Loucy (cell line): ENCODE results near the gene CCDC85B.

Experiments used
- H2AFZ ChIP-seq: fragments of 200-600 bp; sonication (generic); 2 replicates; pipeline ENCODE4 v1.6.0; 2016; ENCODE audit warnings: antibody characterized with exemption, mild to moderate bottlenecking, low read length, moderate library complexity
- H3F3A ChIP-seq: fragments of 200-600 bp; 2 replicates; pipeline ENCODE4 v1.6.0; 2016; ENCODE audit warnings: antibody characterized with exemption, low read depth, mild to moderate bottlenecking
- H3K27me3 ChIP-seq: fragments of 200-600 bp; sonication (generic); 2 replicates; pipeline ENCODE4 v1.6.1; 2014; ENCODE audit warnings: low read length, mild to moderate bottlenecking; ENCODE audit not compliant: insufficient read depth, poor library complexity, severe bottlenecking
- H3K36me3 ChIP-seq: fragments of 200-600 bp; sonication (generic); 2 replicates; pipeline ENCODE4 v1.6.1; 2016; ENCODE audit warnings: low read length; ENCODE audit not compliant: insufficient read depth
- H3K4me1 ChIP-seq: fragments of 200-600 bp; sonication (generic); 2 replicates; pipeline ENCODE4 v1.5.1; 2014; ENCODE audit warnings: low read length, mild to moderate bottlenecking; ENCODE audit not compliant: insufficient read depth, poor library complexity, severe bottlenecking
- H3K4me2 ChIP-seq: fragments of 200-600 bp; sonication (generic); 2 replicates; pipeline ENCODE4 v1.6.0; 2014; ENCODE audit warnings: antibody characterized with exemption, low read length, low read depth, mild to moderate bottlenecking; ENCODE audit not compliant: poor library complexity, severe bottlenecking
- H3K4me3 ChIP-seq: fragments of 200-600 bp; sonication (generic); 2 replicates; pipeline ENCODE4 v1.5.1; 2014; ENCODE audit warnings: low read length, mild to moderate bottlenecking, mixed read lengths; ENCODE audit not compliant: poor library complexity, severe bottlenecking
- H3K79me2 ChIP-seq: fragments of 200-600 bp; sonication (generic); 2 replicates; pipeline ENCODE4 v1.6.1; 2014; ENCODE audit warnings: low read length; ENCODE audit not compliant: insufficient read depth
- H3K9ac ChIP-seq: fragments of 200-600 bp; sonication (generic); 2 replicates; pipeline ENCODE4 v1.6.0; 2014; ENCODE audit warnings: mild to moderate bottlenecking, low read depth, low read length, moderate library complexity; ENCODE audit not compliant: poor library complexity, severe bottlenecking
- H3K9me2 ChIP-seq: fragments of 200-600 bp; sonication (generic); replicated peaks from 2 replicates; pipeline ENCODE4 v1.6.1; 2016; ENCODE audit warnings: low read depth, low read length, mixed read lengths
- H3K9me3 ChIP-seq: fragments of 200-600 bp; sonication (generic); 2 replicates; pipeline ENCODE4 v1.6.1; 2014; ENCODE audit warnings: mild to moderate bottlenecking, antibody characterized with exemption, low read length, low read depth; ENCODE audit not compliant: insufficient read depth
- H4K20me1 ChIP-seq: fragments of 200-600 bp; sonication (generic); 2 replicates; pipeline ENCODE4 v1.6.0; 2014; ENCODE audit warnings: antibody characterized with exemption, low read length, mild to moderate bottlenecking; ENCODE audit not compliant: insufficient read depth, poor library complexity, severe bottlenecking
- EZH2phosphoT487 ChIP-seq: fragments of 200-600 bp; IDR thresholded peaks from 2 replicates; pipeline ENCODE4 v1.6.1; 2018; ENCODE audit warnings: antibody characterized with exemption, mild to moderate bottlenecking, moderate library complexity, borderline replicate concordance
- TF ChIP-seq, protein P1 (sequence below): fragments of 200-600 bp; sonication (generic); conservative IDR thresholded peaks from 2 replicates; pipeline ENCODE4 v1.5.1; 2014; ENCODE audit warnings: mild to moderate bottlenecking, antibody characterized with exemption, low read length

Gene CCDC85B

DNA sequence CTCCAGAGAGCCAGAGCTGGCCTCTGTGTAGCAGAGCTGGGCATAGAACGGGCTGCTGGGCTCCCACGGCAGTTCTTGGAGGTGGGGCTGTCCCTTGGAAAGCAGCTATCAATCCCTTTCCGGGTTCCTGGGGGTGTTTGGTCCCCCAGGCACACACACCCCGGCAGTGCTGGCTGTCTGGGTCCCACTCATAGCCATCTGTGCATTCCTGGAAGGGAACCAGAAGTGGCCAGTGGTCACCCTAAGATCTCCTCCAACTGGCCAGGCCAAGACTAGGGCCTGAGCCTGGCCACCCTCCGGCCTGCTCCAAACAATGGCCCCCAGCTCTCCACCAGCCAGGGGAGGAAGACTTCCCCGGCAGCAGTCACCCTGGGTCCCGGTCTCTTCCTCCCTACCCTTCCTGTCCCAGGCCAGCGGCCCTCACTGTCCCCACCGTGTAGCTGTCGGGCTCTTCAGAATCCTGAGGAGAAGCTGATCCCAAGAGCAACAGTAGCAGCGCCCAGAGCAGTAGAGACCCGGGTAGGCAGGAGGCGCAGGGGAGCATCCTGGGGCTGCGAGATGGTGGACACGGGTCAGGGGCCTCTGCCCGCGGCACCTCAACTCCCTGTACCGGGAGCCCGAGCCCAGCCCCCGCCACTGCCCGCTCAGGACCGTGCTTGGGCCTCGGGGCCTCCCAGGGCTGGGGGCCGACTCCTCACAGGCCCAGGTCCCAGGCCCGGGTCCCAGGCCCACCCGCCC lies 18.5 kb upstream of the CCDC85B start:
- no peaks in the 10 kb centered on the region for H3K27me3 ChIP-seq
- H3K4me3 ChIP-seq, result no peak overlapping the region
- no peaks in the 10 kb centered on the region for H3K9me3 ChIP-seq
- TF ChIP-seq EZH2phosphoT487, result no peak
- TF ChIP-seq, protein P1, sequence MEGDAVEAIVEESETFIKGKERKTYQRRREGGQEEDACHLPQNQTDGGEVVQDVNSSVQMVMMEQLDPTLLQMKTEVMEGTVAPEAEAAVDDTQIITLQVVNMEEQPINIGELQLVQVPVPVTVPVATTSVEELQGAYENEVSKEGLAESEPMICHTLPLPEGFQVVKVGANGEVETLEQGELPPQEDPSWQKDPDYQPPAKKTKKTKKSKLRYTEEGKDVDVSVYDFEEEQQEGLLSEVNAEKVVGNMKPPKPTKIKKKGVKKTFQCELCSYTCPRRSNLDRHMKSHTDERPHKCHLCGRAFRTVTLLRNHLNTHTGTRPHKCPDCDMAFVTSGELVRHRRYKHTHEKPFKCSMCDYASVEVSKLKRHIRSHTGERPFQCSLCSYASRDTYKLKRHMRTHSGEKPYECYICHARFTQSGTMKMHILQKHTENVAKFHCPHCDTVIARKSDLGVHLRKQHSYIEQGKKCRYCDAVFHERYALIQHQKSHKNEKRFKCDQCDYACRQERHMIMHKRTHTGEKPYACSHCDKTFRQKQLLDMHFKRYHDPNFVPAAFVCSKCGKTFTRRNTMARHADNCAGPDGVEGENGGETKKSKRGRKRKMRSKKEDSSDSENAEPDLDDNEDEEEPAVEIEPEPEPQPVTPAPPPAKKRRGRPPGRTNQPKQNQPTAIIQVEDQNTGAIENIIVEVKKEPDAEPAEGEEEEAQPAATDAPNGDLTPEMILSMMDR, result no peak
- H4K20me1 ChIP-seq, result peaks cover 4% of the 10 kb centered on the region
- no peaks in the 10 kb centered on the region; the same call in 1 of the 2 replicates for H3K36me3 ChIP-seq
- H3K79me2 ChIP-seq, result no peaks in the 10 kb centered on the region
- H3F3A ChIP-seq, result no peaks in the 10 kb centered on the region
- peaks cover 34% of the 10 kb centered on the region for H3K4me1 ChIP-seq
- H3K4me2 ChIP-seq, result no peak overlapping the region
- no peak overlapping the region for H2AFZ ChIP-seq
- no peaks in the 10 kb centered on the region for H3K9me2 ChIP-seq
- no peak overlapping the region for H3K9ac ChIP-seq

DNA sequence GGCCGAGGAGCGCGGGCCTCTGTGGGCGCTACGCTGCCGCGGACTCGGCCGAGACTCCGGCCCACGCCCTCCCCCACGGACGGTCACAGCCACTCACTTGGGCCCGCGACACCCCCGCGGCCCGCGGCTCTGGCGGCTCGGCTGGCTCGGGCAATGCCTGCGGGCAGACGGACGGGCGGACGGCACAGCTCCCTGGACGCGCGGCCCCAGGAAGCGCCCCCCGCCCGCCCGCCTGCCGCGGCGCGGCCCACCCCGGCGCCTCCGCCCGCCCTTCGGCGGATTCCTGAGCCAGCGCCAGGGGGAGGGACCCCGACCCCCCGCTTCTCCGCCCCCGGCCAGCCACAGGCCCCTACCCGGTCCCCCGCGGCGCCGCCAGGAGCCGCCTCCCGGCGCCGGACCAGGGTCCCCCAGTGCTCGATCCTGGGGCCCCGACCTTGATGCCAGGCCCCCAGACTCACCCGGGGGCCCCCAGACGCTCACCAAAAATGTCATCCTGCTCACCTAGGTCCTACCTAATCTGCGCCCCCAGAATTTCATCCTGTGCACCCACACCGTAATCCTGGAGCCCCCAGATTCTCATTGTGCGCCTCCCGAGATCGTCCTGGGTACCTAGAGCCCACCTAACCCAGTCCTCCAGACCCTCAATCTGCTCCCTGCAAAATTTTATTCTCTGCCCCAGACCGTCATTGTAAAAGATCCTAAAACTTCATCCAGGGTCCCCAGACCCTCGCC lies 17.7 kb upstream of the CCDC85B start, which contains the start of gene EFEMP2:
Gene EFEMP2 (minus strand): TSS at position 215 of the 732 bp plus-strand sequence. CDS start 446 bp downstream, outside the sequence.
- TF ChIP-seq, protein P1, result no peak
- TF ChIP-seq EZH2phosphoT487, result no peak
- Histone ChIP-seq H3K79me2 (no peaks in the 10 kb centered on the region), H3K36me3 (no peaks in the 10 kb centered on the region), H3K4me3 (peak within 1 kb of the TSS; percentile 75), H4K20me1 (no peaks in the 10 kb centered on the region), H2AFZ (peak within 1 kb of the TSS; percentile 93), H3K4me2 (peak within 1 kb of the TSS; percentile 85), H3K27me3 (no peaks in the 10 kb centered on the region), H3K9me3 (no peaks in the 10 kb centered on the region), H3K9me2 (no peaks in the 10 kb centered on the region), H3K4me1 (peaks cover 34% of the 10 kb centered on the region), H3F3A (no peaks in the 10 kb centered on the region), H3K9ac (peak within 1 kb of the TSS; percentile 73)

DNA sequence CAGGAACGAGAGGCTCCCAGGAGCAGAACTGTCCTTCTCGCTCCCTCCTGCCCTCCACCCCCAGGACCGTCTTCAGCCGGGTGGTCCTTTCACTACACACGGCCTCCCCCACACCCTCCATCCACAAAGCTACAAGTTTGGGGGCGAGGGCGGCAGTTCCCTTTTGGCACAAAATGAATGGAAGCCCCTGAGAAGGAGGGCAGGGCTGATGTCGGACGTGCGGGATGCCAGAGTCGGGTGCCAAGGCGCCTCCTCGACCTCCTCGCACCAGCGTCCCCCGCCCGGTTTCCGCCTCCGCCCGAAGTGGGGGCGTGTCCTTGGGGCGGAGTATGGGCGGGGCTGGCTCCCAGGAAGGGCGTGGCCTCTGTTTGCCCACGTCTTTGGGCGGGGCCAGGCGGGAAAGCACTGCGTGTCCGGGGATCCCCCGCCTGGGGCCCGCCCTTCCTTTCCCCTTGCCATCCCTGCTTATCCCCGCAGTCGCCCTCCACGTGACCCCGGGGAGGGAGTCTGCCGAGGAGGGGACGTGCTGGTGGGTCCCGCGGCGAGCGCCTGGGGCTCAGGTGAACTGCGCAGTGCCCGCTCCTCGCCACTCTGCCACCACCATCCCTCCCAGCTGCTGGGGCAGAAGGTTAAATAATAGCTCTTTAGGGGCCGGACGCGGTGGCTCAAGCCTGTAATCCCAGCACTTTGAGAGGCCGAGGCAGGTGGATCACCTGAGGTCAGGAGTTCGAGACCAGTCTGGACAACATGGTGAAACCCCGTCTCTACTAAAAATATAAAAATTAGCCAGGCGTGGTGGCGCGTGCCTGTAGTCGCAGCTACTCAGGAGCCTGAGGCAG lies 16.9 kb upstream of the CCDC85B start:
- peak overlapping the region; percentile 85 for H3K4me2 ChIP-seq
- no peaks in the 10 kb centered on the region for H3K36me3 ChIP-seq
- peak overlapping the region; percentile 75 for H3K4me3 ChIP-seq
- H4K20me1 ChIP-seq, result no peaks in the 10 kb centered on the region
- peak overlapping the region; percentile 73 for H3K9ac ChIP-seq
- H2AFZ ChIP-seq, result peak overlapping the region; percentile 93
- H3K9me2 ChIP-seq, result no peaks in the 10 kb centered on the region
- H3K79me2 ChIP-seq, result no peaks in the 10 kb centered on the region
- no peaks in the 10 kb centered on the region for H3F3A ChIP-seq
- peaks cover 34% of the 10 kb centered on the region for H3K4me1 ChIP-seq
- H3K9me3 ChIP-seq, result no peaks in the 10 kb centered on the region
- H3K27me3 ChIP-seq, result no peaks in the 10 kb centered on the region
- no peak for TF ChIP-seq EZH2phosphoT487
- TF ChIP-seq, protein P1, result no peak
